ENCODE measurements around the gene C10orf71. TPM values are rescaled to one million over a fixed set of nuclear protein-coding genes. Genes with fewer than 3 reads are reported as not detected.

Gene C10orf71
- total RNA-seq, 1 experiment from 2014 or later, result not detected

- ATAC-seq (no peak), DNase-seq (ENCODE audit: low read depth, low spot score) (no peak)
- Histone ChIP-seq H3K4me3 (replicated peaks in 1 of 2; ENCODE audit: low read depth in 1 of 2, low read length in 2 of 2) (no peak overlapping the region), H3K79me2 (ENCODE audit: insufficient read depth, low read length) (no peaks in the 10 kb centered on the region), H2AFZ (ENCODE audit: low read depth, low read length, poor library complexity, severe bottlenecking) (no peak overlapping the region), H3K9ac (ENCODE audit: low read length) (no peak overlapping the region), H3K4me2 (ENCODE audit: low read length) (no peak overlapping the region), H3K27me3 (ENCODE audit: insufficient read depth, low read length) (peaks cover 36% of the 10 kb centered on the region), H3K9me3 (ENCODE audit: control insufficient read depth in 1 of 2, insufficient read depth in 1 of 2, low read depth in 1 of 2, low read length in 2 of 2) (no peaks in the 10 kb centered on the region), H3K27ac (ENCODE audit: low read depth, low read length) (no peak overlapping the region), H3K9me2 (ENCODE audit: insufficient read depth) (no peaks in the 10 kb centered on the region), H3K36me3 (ENCODE audit: control insufficient read depth in 1 of 2, insufficient read depth in 2 of 2, low read length in 2 of 2) (no peaks in the 10 kb centered on the region), H4K20me1 (ENCODE audit: insufficient read depth) (no peaks in the 10 kb centered on the region), H3K4me1 (ENCODE audit: control insufficient read depth in 1 of 2, insufficient read depth in 2 of 2, low read length in 2 of 2) (no peaks in the 10 kb centered on the region)
- CTCF ChIA-PET, result interaction anchor here (1.2 kb wide), 1 partner anchor 82 kb away, joined by 4 read pairs; no protein-coding TSS in a partner anchor
- RAD21 ChIA-PET (ENCODE audit: low non-redundant PET in 1 of 2, low total read pairs in 2 of 2, uncharacterized antibody in 2 of 2, unreplicated experiment in 2 of 2), result no interaction called here
- no TSS peak for BruUV-seq (replicated peaks)
- TF ChIP-seq ATF3 (IDR thresholded peaks at IDR 0.05) (no peak), TCF7L2 (IDR thresholded peaks at IDR 0.05; ENCODE audit: borderline replicate concordance, extremely low read depth, insufficient read depth, insufficient read length) (no peak), YY1 (IDR thresholded peaks at IDR 0.05; ENCODE audit: extremely low read depth, insufficient replicate concordance, low read depth, low read length) (no peak), RAD21 (IDR thresholded peaks at IDR 0.05; ENCODE audit: low read depth) (no peak), ZBTB33 (IDR thresholded peaks at IDR 0.05; ENCODE audit: extremely low read depth, insufficient replicate concordance, low read length) (no peak)
- intact Hi-C loops (cut with micrococcal nuclease), result no loop called here
- POLR2A ChIA-PET, result no interaction called here
Observed at GRCh38 chr10:49325131-49325915, 26.4 kb downstream of the C10orf71 start.

Data from HCT116 (cell line).